Activated T-cell treated with anti-CD3 and anti-CD28 coated beads for 24 hours (primary cell): Measurements from ENCODE around the gene DHRS2.

Experiments
- DNase-seq: peaks from one replicate; pipeline ENCODE4 v3.0.0-alpha.2; 2020; ENCODE audit warnings: low read depth

Gene DHRS2

DNA sequence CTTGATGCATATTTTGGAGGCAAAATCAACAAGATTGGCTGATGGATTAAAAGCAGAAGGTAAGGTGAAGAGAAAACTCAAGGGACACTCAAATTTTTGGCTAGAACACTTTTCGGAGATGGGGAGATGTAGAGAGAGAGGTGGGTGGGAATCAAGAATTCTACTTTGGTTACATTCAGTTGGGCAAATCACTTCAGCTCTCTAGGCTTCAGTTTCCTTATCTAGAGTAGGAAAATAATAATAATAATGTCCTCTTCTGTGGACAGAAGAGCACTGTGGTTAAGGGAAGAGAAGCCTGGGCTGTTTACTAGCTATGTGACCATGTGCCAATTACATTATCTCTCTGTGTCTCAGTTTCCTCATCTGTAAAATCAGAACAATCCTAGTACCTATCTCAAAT, 23.4 kb upstream of the DHRS2 start:
- no peak for DNase-seq

DNA sequence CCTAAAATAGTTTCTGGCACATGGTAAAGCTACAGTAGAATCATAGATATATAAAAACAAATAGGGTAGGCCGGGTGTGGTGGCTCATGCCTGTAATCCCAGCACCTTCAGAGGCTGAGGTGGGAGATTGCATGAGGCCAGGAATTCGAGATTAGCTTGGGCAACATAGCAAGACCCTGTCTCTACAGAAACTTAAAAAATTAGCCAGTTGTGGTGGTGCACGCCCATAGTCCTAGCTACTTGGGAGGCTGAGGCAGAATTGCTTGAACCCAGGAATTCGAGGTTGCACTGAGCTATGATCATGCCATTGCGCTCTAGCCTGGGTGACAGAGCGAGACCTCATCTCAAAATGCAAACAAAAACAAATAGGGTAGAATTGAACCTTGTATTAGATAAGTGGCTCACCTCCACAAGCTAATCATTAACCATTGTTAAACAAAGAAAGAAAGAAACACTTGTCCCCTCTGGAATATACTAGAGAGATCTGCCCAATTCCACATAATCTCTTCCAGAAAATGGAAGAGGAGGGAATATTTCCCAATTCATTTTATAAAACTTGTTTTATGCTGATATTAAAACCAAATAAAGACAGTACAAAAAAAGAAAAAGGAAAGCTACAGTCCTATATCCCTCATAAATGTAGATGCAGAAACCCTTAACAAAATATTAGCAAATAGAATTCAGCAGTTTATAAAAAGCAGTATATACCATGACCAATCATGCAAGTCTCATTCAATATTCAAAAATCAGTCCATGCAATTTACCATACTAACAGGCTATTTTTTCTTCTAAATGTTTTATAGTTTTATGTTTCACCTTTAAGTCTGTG, 22.7 kb upstream of the DHRS2 start:
- no peak for DNase-seq

GRCh38 chr14:23614395-23614828, 21.8 kb upstream of the DHRS2 start:
- no peak for DNase-seq

DNA sequence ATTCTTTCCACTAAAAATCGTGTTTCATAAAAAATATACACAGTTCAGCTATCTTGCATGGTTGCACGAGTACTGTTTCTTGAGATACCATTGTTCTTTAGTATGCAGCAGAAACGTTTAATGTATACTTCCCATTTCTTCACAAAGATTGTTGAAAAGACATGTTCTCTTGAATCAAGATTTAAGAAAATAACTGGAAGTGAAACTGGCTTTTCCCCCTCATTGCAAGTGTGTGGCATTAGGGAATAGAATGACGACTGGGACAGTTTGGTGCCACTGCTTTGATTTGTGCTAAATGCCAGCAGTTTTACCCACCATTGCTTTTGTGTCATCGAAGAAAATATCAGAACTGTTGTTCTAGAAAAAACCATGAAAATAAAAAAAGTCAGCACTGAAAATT, 20.3 kb upstream of the DHRS2 start:
- DNase-seq = no peak

GRCh38 chr14:23617539-23617938, 18.6 kb upstream of the DHRS2 start:
- no peak for DNase-seq

GRCh38 chr14:23618415-23618988, 17.7 kb upstream of the DHRS2 start:
- DNase-seq = no peak

DNA sequence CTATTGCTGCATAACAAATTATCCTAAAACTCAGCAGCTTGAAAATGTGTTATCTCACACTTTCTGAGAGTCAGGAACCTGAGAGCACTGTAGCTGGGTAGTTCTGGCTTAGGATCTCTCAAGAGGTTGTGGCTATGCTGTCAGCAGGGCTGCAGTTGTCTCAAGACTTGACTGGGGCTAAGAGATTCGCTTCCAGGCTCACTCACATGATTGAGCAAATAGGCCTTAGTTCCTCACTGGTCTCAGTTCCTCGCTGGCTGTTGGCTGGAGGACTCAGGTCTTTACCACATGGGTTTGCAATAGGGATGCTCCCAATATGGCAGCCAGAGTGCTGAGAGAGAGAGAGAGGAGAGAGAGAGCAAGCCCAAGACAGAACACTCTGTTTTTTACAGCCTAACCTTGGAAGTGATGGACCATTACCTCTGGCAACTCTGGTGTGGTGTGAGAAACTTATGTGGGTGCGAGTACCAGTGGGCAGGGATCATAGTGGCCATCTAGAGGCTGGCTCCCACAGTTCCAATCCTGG, 15.9 kb upstream of the DHRS2 start:
- no peak for DNase-seq

DNA sequence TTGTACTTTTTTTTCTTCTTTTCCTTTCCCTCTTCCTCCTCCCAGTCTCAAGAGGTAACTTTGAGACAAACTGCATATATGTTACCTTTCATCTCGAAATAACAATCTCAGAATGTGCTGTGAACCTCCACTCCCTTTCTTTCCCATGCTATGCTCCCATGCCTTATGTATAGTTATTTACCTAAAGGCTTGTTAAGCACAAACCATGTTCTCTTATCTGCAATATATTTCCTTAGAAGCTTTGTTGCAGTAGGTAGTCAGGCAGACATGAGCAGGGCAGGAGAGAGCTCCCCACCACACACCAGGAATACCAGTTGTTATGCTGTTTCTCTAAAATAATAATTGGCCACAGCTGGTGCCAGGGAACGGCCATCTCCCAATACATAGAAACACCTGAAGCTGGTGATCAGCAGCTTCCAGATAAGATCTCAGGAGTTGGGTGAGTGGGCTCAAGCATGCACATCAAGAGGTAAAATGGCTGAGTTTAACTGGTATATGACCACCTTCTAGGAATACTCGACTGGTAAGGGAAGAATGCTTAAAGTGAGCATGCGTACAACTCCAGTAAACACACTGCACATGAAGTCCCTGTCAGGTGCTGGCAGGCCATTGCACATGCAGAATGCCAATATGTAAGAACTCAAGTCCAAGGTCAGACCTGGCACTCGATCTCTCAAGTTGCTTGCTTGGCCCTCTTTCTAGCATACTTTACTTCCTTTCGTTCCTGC, 14.8 kb upstream of the DHRS2 start:
- DNase-seq = no peak

GRCh38 chr14:23621932-23622730, 14.0 kb upstream of the DHRS2 start:
- DNase-seq = no peak

- DNase-seq = no peak
Measured at GRCh38 chr14:23622990-23623389, 13.2 kb upstream of the DHRS2 start.

DNA sequence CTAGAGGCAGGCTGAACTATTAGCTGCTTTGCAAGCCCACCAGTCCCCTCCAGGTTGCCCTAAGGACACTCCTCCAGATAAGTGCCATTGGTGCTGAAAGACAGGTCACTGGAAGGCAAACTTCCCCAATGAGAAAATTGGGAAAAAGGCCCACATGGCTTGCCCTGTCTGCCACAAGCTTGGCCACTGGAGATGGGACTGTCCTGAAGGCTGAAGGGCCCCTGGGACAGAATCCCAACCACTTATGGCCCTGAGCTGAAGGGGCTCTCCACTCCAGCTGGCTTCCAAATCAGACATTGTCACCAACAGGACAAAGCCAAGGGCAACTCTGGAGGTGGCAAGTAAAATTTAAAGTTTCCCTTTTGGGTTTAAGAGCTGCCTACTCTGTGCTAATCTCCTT, 12.2 kb upstream of the DHRS2 start:
- DNase-seq = no peak

DNA sequence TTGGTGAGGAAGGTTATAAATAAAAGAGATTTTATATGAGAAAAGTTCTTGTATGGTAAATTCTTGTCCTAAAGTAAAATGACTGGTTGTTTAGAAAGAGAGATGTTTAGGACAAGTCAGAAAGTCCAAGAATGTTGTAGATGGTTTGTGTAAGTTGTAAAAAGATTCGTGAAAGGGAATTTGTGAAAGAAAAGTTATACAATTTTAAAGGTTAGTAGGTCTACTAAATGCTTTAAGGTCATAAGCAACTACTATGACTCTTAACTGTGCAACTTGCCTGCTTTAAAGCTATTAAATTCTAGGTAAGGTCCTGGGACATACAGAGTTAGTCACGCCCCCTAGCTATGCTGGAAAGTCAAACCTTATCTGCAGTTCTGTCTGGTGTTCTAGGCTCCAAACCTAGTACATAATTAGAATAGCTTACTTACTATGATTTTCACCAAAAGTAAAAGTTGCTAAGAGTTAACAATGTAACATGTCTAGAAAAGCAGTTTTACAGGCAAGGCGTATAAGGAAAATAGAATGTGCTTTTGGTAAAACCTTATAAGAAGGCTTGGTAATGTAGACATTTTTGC, 11.2 kb upstream of the DHRS2 start:
- DNase-seq = no peak

DNA sequence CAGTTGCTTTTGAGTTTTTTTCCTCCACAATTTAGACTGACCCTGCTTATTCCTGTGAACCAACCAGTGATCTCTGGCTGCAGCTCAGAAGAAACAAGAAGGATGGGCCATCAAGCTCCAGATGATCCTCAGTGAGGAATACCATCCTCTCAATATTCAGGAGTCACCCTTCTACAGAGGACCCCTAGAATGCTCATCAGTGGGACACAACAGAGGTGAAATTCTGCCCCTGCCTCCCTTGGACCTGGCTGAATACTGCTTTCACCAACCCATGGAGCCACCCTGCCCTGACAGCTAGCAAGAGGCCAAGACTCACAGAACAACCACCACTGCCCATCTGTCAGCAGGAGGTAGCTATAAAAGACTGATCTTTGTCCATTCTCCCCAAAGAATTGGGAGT, 9.2 kb upstream of the DHRS2 start:
- no peak for DNase-seq

DNA sequence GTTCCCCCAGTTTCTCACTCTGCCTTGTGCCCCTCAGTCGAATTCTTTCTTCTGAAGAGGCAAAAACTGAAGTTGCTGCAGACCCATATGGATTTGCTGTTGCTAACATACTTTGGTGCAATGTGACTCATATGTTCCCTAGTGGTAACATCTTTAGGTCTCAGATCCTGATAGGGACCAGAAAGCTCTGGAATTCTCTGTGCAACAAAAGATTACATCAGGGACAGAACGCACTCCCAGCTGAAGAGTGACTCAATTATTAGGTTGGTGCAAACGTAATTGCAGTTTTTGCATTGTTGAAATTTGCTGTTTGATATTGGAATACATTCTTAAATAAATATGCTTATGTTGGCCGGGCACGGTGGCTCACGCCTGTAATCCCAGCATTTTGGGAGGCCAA, 8.2 kb upstream of the DHRS2 start:
- DNase-seq = no peak

DNA sequence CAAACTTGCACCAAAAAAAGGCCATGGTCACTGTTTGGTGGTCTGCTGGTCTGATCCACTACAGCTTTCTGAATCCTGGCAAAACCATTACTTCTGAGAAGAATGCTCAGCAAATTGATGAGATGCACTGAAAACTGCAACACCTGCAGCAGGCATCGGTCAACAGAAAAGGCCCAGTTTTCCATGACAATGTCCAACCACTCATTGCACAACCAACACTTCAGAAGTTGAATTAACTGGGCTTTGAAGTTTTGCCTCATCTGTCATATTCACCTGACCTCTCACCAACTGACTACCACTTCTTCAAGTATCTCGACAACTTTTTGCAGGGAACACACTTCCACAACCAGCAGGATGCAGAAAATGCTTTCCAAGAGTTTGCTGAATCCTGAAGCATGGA, 7.0 kb upstream of the DHRS2 start:
- DNase-seq = no peak

DNA sequence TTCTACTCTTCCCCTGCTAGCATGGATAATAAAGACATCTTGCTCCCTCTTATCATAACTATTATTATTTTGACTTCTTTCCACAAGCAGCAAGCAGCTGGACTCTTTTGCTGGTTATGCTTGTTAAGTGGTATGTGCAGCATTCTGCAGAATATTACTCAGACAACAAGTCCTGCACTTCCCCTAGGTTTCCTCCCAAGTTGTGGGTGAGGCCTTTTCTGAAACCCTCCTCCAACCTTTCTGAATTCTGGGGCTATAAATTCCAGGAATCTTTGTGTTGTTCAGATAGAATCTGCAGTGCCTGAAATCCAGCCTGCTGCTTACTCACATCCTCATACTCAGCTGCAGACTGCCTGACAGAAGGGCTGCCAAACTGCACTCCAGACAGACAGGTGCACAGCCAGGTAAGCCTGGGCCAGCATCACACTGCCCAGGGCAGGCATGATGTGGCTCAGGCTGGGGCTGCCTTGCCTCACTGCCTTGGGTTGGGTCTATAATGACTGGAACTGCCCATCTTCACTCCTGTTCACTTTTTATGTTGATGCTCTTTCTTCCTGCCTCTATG, 6.2 kb upstream of the DHRS2 start:
- DNase-seq = no peak

- DNase-seq = no peak
Measured at GRCh38 chr14:23630687-23631086, 5.5 kb upstream of the DHRS2 start.

DNA sequence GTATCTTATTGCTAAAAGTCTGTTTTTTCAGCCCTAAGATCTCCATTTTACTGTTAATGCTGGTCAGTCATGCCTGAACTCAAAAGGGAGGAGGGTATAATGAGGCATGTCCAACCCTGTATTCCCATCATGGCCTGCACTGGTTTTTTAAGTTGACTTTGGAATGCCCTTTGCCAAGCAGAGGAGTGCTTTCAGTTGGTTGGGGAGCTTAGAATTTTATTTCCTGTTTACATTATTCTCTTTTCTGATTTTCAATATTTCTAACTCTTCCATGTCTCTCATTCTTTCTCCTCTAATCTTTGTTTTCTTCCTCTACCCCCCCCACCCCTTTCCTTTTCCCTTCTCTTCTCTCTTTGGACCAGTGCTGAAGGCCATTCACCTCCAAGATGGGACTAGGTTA, 4.9 kb upstream of the DHRS2 start:
- DNase-seq = no peak

- DNase-seq = peak; percentile 65
Measured at GRCh38 chr14:23631702-23632460, 4.3 kb upstream of the DHRS2 start.

- no peak for DNase-seq
Measured at GRCh38 chr14:23632461-23633159, 3.6 kb upstream of the DHRS2 start.
